ENCODE results near the gene ABCA8. TPM values are rescaled to one million over a fixed set of nuclear protein-coding genes. Genes with fewer than 3 reads are reported as not detected.

The ABCA8 gene
- polyA plus RNA-seq, 3 donors = not detected

DNA sequence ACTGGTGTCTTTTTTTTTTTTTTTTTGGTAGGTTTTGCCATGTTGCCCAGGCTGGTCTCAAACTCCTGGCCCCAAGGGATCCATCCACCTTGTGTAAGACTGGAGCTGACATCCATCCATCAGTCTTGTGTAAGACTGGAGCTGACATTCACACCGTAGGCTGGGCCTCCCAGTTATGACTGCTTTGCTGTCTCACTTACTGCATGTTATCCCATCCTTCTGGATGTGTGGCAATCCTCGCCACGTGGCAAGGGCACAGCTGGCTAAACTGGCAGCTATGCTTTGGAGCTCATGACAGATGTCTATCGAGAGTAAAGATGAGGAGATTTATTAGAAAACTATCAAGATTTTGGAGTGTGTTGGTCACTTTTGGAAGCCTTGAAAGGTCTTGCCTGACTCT is 115.1 kb downstream of the ABCA8 start:
- TF ChIP-seq, protein P1, sequence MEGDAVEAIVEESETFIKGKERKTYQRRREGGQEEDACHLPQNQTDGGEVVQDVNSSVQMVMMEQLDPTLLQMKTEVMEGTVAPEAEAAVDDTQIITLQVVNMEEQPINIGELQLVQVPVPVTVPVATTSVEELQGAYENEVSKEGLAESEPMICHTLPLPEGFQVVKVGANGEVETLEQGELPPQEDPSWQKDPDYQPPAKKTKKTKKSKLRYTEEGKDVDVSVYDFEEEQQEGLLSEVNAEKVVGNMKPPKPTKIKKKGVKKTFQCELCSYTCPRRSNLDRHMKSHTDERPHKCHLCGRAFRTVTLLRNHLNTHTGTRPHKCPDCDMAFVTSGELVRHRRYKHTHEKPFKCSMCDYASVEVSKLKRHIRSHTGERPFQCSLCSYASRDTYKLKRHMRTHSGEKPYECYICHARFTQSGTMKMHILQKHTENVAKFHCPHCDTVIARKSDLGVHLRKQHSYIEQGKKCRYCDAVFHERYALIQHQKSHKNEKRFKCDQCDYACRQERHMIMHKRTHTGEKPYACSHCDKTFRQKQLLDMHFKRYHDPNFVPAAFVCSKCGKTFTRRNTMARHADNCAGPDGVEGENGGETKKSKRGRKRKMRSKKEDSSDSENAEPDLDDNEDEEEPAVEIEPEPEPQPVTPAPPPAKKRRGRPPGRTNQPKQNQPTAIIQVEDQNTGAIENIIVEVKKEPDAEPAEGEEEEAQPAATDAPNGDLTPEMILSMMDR (IDR thresholded peaks at IDR 0.05) = no peak
- Mint-ChIP-seq H3K9me3 (peaks cover 0 to 3% (median 0%) of the 10 kb centered on the region in 7 donors), H3K27me3 (ENCODE audit: low read depth in 3 of 3) (peaks cover 0 to 2% (median 0%) of the 10 kb centered on the region in 3 donors), H3K27ac (no peak overlapping the region), H3K4me3 (no peak overlapping the region), H3K4me1 (peaks cover 5% of the 10 kb centered on the region), H3K36me3 (no peaks in the 10 kb centered on the region)
- no peaks in the 10 kb centered on the region for H4K20me1 ChIP-seq (ENCODE audit: insufficient read depth, low read length)
- H3K36me3 ChIP-seq (replicated peaks in 1 of 2; ENCODE audit: control insufficient read depth in 1 of 2, insufficient read depth in 2 of 2, low read length in 2 of 2) = no peaks in the 10 kb centered on the region
- H2AFZ ChIP-seq (ENCODE audit: insufficient read depth, low read depth, low read length, poor library complexity, severe bottlenecking) = no peak overlapping the region
- no peak overlapping the region for H3K4me3 ChIP-seq (replicated peaks in 1 of 3; ENCODE audit: low read depth in 2 of 3, low read length in 3 of 3)
- no peak overlapping the region for H3K9ac ChIP-seq (ENCODE audit: insufficient read depth, low read length, poor library complexity, severe bottlenecking)
- H3K9me3 ChIP-seq (replicated peaks in 1 of 2; ENCODE audit: control insufficient read depth in 1 of 2, insufficient read depth in 1 of 2, low read length in 2 of 2) = no peaks in the 10 kb centered on the region
- H3K27me3 ChIP-seq (ENCODE audit: control insufficient read depth in 2 of 2, insufficient read depth in 2 of 2, low read length in 2 of 2) = no peaks in the 10 kb centered on the region
- DNase-seq = no peak
- no peak overlapping the region for H3K27ac ChIP-seq (ENCODE audit: low read depth in 1 of 2, low read length in 2 of 2)
- no peaks in the 10 kb centered on the region for H3K79me2 ChIP-seq (ENCODE audit: insufficient read depth, low read length)
- no peak overlapping the region for H3K4me2 ChIP-seq (replicated peaks; ENCODE audit: extremely low read depth, low read length, poor library complexity, severe bottlenecking)
- H3K4me1 ChIP-seq (ENCODE audit: control insufficient read depth in 1 of 2, insufficient read depth in 2 of 2, low read length in 2 of 2) = peaks cover under 1 to 1% of the 10 kb centered on the region in 2 donors
- intact Hi-C loops (cut with micrococcal nuclease) = no loop called here
- no CpG with 5 or more reads among the region's 4 CpGs for WGBS (ENCODE audit: insufficient coverage)

DNA sequence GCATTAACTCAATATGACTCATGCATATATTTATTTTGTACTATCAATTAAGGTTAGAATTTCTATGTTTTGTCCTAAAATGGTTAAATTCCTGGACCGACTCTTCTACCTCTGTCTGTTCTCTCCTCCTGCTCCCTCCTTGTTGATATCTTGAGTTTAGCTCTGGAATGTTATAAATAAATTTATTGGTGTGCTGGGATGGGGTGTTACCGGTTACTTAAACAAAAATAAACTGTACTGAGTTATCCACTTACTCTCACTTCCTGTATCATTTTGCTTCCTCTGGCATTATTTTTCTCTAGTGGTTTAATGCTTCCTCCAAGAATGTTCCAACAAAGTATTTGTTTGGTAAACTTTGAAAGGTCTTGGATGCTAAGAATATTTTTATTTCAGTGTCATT is 120.1 kb downstream of the ABCA8 start:
- H3K27ac Mint-ChIP-seq = peak overlapping the region in 1 of 7 donors; percentile 43
- H3K9me3 Mint-ChIP-seq = peaks cover 3 to 10% (median 8%) of the 10 kb centered on the region in 7 donors
- H3K27me3 Mint-ChIP-seq (ENCODE audit: low read depth in 3 of 3) = peaks cover 0 to 6% (median 0%) of the 10 kb centered on the region in 3 donors
- Histone ChIP-seq H3K27me3 (ENCODE audit: control insufficient read depth in 2 of 2, insufficient read depth in 2 of 2, low read length in 2 of 2) (no peaks in the 10 kb centered on the region), H3K4me2 (replicated peaks; ENCODE audit: extremely low read depth, low read length, poor library complexity, severe bottlenecking) (no peak overlapping the region), H3K36me3 (replicated peaks in 1 of 2; ENCODE audit: control insufficient read depth in 1 of 2, insufficient read depth in 2 of 2, low read length in 2 of 2) (no peaks in the 10 kb centered on the region), H3K27ac (ENCODE audit: low read depth in 1 of 2, low read length in 2 of 2) (no peak overlapping the region), H3K9me3 (replicated peaks in 1 of 2; ENCODE audit: control insufficient read depth in 1 of 2, insufficient read depth in 1 of 2, low read length in 2 of 2) (no peaks in the 10 kb centered on the region), H3K4me3 (replicated peaks in 1 of 3; ENCODE audit: low read depth in 2 of 3, low read length in 3 of 3) (no peak overlapping the region), H3K4me1 (ENCODE audit: control insufficient read depth in 1 of 2, insufficient read depth in 2 of 2, low read length in 2 of 2) (peaks cover 3 to 5% of the 10 kb centered on the region in 2 donors), H3K79me2 (ENCODE audit: insufficient read depth, low read length) (no peaks in the 10 kb centered on the region), H2AFZ (ENCODE audit: insufficient read depth, low read depth, low read length, poor library complexity, severe bottlenecking) (no peak overlapping the region), H3K9ac (ENCODE audit: insufficient read depth, low read length, poor library complexity, severe bottlenecking) (no peak overlapping the region), H4K20me1 (ENCODE audit: insufficient read depth, low read length) (no peaks in the 10 kb centered on the region)
- no CpG with 5 or more reads among the region's 2 CpGs for WGBS (ENCODE audit: insufficient coverage)
- TF ChIP-seq, protein P1 (IDR thresholded peaks at IDR 0.05) = no peak
- DNase-seq = no peak
- no peak overlapping the region for H3K4me3 Mint-ChIP-seq
- no peaks in the 10 kb centered on the region for H3K36me3 Mint-ChIP-seq
- H3K4me1 Mint-ChIP-seq = peaks cover 11% of the 10 kb centered on the region
- intact Hi-C loops (cut with micrococcal nuclease) = no loop called here
